Measurements from ENCODE around the gene LIN28B. TPM values are rescaled to one million over a fixed set of nuclear protein-coding genes. Genes with fewer than 3 reads are reported as not detected.

LIN28B gene
- total and polyA plus RNA-seq, 2 donors (not counting 1 experiment from before 2014, with no cell fraction given) = not detected

GRCh38 chr6:105102186-105102585 is 145.3 kb downstream of the LIN28B start:
- Histone ChIP-seq H4K20me1 (ENCODE audit: control insufficient read depth, extremely low read depth, insufficient read depth, low read length) (no peaks in the 10 kb centered on the region), H3K27me3 (ENCODE audit: control insufficient read depth, insufficient read depth, low read length) (no peaks in the 10 kb centered on the region), H3K9me3 (ENCODE audit: control insufficient read depth, insufficient read depth, low read depth, low read length) (no peaks in the 10 kb centered on the region), H3K9ac (ENCODE audit: insufficient read depth, low read length) (no peak overlapping the region), H3K27ac (ENCODE audit: insufficient read depth, low read length) (no peak overlapping the region), H2AFZ (ENCODE audit: low read length) (no peak overlapping the region), H3K36me3 (ENCODE audit: control insufficient read depth, insufficient read depth, low read length) (no peaks in the 10 kb centered on the region), H3K79me2 (ENCODE audit: control insufficient read depth, insufficient read depth, low read length) (no peaks in the 10 kb centered on the region), H3K4me3 (replicated peaks in 1 of 4; ENCODE audit: control extremely low read depth in 1 of 4, insufficient read depth in 1 of 4, low read depth in 3 of 4, low read length in 4 of 4) (no peak overlapping the region), H3K4me1 (ENCODE audit: control insufficient read depth, extremely low read depth, insufficient read depth, low read length) (no peaks in the 10 kb centered on the region), H3K4me2 (ENCODE audit: extremely low read depth, insufficient read depth, low read length) (no peak overlapping the region)
- no peak for TF ChIP-seq EZH2 (IDR thresholded peaks at IDR 0.05; ENCODE audit: low read length, missing control alignments)
- TF ChIP-seq CTCF (conservative IDR thresholded peaks at IDR 0.05 in 1 of 2, IDR thresholded peaks at IDR 0.05 in 1 of 2; ENCODE audit: low read depth in 1 of 2, low read length in 2 of 2) = no peak
- DNase-seq (ENCODE audit: low read depth in 2 of 2) = no peak

GRCh38 chr6:105105094-105105493 is 148.2 kb downstream of the LIN28B start:
- H3K9me3 ChIP-seq (ENCODE audit: control insufficient read depth, insufficient read depth, low read depth, low read length) = no peaks in the 10 kb centered on the region
- TF ChIP-seq CTCF (conservative IDR thresholded peaks at IDR 0.05 in 1 of 2, IDR thresholded peaks at IDR 0.05 in 1 of 2; ENCODE audit: low read depth in 1 of 2, low read length in 2 of 2) (no peak), EZH2 (IDR thresholded peaks at IDR 0.05; ENCODE audit: low read length, missing control alignments) (no peak)
- H3K4me1 ChIP-seq (ENCODE audit: control insufficient read depth, extremely low read depth, insufficient read depth, low read length) = no peaks in the 10 kb centered on the region
- no peaks in the 10 kb centered on the region for H4K20me1 ChIP-seq (ENCODE audit: control insufficient read depth, extremely low read depth, insufficient read depth, low read length)
- no peak overlapping the region for H3K4me3 ChIP-seq (replicated peaks in 1 of 4; ENCODE audit: control extremely low read depth in 1 of 4, insufficient read depth in 1 of 4, low read depth in 3 of 4, low read length in 4 of 4)
- no peaks in the 10 kb centered on the region for H3K27me3 ChIP-seq (ENCODE audit: control insufficient read depth, insufficient read depth, low read length)
- no peaks in the 10 kb centered on the region for H3K36me3 ChIP-seq (ENCODE audit: control insufficient read depth, insufficient read depth, low read length)
- H3K79me2 ChIP-seq (ENCODE audit: control insufficient read depth, insufficient read depth, low read length) = no peaks in the 10 kb centered on the region
- no peak overlapping the region for H3K4me2 ChIP-seq (ENCODE audit: extremely low read depth, insufficient read depth, low read length)
- DNase-seq (ENCODE audit: low read depth in 2 of 2) = no peak
- H3K27ac ChIP-seq (ENCODE audit: insufficient read depth, low read length) = no peak overlapping the region
- H2AFZ ChIP-seq (ENCODE audit: low read length) = no peak overlapping the region
- H3K9ac ChIP-seq (ENCODE audit: insufficient read depth, low read length) = no peak overlapping the region

GRCh38 chr6:105106260-105106659 is 149.4 kb downstream of the LIN28B start:
- H3K36me3 ChIP-seq (ENCODE audit: control insufficient read depth, insufficient read depth, low read length) = no peaks in the 10 kb centered on the region
- no peaks in the 10 kb centered on the region for H3K27me3 ChIP-seq (ENCODE audit: control insufficient read depth, insufficient read depth, low read length)
- no peak overlapping the region for H2AFZ ChIP-seq (ENCODE audit: low read length)
- no peak overlapping the region for H3K4me2 ChIP-seq (ENCODE audit: extremely low read depth, insufficient read depth, low read length)
- H3K9me3 ChIP-seq (ENCODE audit: control insufficient read depth, insufficient read depth, low read depth, low read length) = no peaks in the 10 kb centered on the region
- no peak for DNase-seq (ENCODE audit: low read depth in 2 of 2)
- no peaks in the 10 kb centered on the region for H3K4me1 ChIP-seq (ENCODE audit: control insufficient read depth, extremely low read depth, insufficient read depth, low read length)
- no peaks in the 10 kb centered on the region for H3K79me2 ChIP-seq (ENCODE audit: control insufficient read depth, insufficient read depth, low read length)
- H3K4me3 ChIP-seq (replicated peaks in 1 of 4; ENCODE audit: control extremely low read depth in 1 of 4, insufficient read depth in 1 of 4, low read depth in 3 of 4, low read length in 4 of 4) = no peak overlapping the region
- no peak overlapping the region for H3K27ac ChIP-seq (ENCODE audit: insufficient read depth, low read length)
- no peak overlapping the region for H3K9ac ChIP-seq (ENCODE audit: insufficient read depth, low read length)
- TF ChIP-seq EZH2 (IDR thresholded peaks at IDR 0.05; ENCODE audit: low read length, missing control alignments) = no peak
- TF ChIP-seq CTCF (conservative IDR thresholded peaks at IDR 0.05 in 1 of 2, IDR thresholded peaks at IDR 0.05 in 1 of 2; ENCODE audit: low read depth in 1 of 2, low read length in 2 of 2) = no peak
- H4K20me1 ChIP-seq (ENCODE audit: control insufficient read depth, extremely low read depth, insufficient read depth, low read length) = no peaks in the 10 kb centered on the region
